Fibroblast of lung (primary cell): ENCODE data around the gene CLTA. TPM values are rescaled to one million over a fixed set of nuclear protein-coding genes. Genes with fewer than 3 reads are reported as not detected.
A peak's percentile ranks its signal among the peaks of the same experiment; 100 is the strongest.

Experiments
- DNase-seq, 2 donors: peaks; one replicate each; pipeline versions ENCODE4 v3.0.0 to v3.0.0-alpha.2; 2010; ENCODE audit warnings: low read depth in 2 of 2
- H2AFZ ChIP-seq: 2 replicates; pipeline ENCODE4 v1.5.1; 2012; ENCODE audit warnings: low read length, control low read depth, inconsistent platforms
- H3K27ac ChIP-seq: 2 replicates; pipeline ENCODE4 v1.5.1; 2011; ENCODE audit warnings: low read length, control low read depth; ENCODE audit not compliant: insufficient read depth
- H3K27me3 ChIP-seq: 2 replicates; pipeline ENCODE4 v1.5.1; 2011; ENCODE audit warnings: mild to moderate bottlenecking, low read length; ENCODE audit not compliant: control insufficient read depth, insufficient read depth
- H3K36me3 ChIP-seq: 2 replicates; pipeline ENCODE4 v1.5.1; 2011; ENCODE audit warnings: low read length; ENCODE audit not compliant: control insufficient read depth, insufficient read depth
- H3K4me1 ChIP-seq: 2 replicates; pipeline ENCODE4 v1.5.1; 2011; ENCODE audit warnings: low read length; ENCODE audit not compliant: control insufficient read depth, insufficient read depth; ENCODE audit errors: extremely low read depth
- H3K4me2 ChIP-seq: 2 replicates; pipeline ENCODE4 v1.5.1; 2011; ENCODE audit warnings: low read length, control low read depth; ENCODE audit not compliant: insufficient read depth; ENCODE audit errors: extremely low read depth
- H3K4me3 ChIP-seq, 4 experiments: fragments of 200-600 bp in 1 of 4; sonication (generic) in 1 of 4; replicated peaks in 1 of 4; 2 replicates each; pipeline ENCODE4 v1.5.1; 2011 to 2016; ENCODE audit warnings: low read length in 4 of 4, low read depth in 3 of 4, mild to moderate bottlenecking in 3 of 4, control low read depth in 2 of 4, inconsistent platforms in 1 of 4, mixed read lengths in 1 of 4; ENCODE audit not compliant: insufficient read depth in 1 of 4; ENCODE audit errors: control extremely low read depth in 1 of 4
- H3K79me2 ChIP-seq: 2 replicates; pipeline ENCODE4 v1.5.1; 2012; ENCODE audit warnings: mild to moderate bottlenecking, low read length, inconsistent platforms; ENCODE audit not compliant: control insufficient read depth, insufficient read depth
- H3K9ac ChIP-seq: 2 replicates; pipeline ENCODE4 v1.5.1; 2011; ENCODE audit warnings: mild to moderate bottlenecking, low read length, control low read depth; ENCODE audit not compliant: insufficient read depth
- H3K9me3 ChIP-seq: 2 replicates; pipeline ENCODE4 v1.5.1; 2012; ENCODE audit warnings: low read depth, low read length; ENCODE audit not compliant: control insufficient read depth, insufficient read depth
- H4K20me1 ChIP-seq: 2 replicates; pipeline ENCODE4 v1.5.1; 2011; ENCODE audit warnings: low read length; ENCODE audit not compliant: control insufficient read depth, insufficient read depth; ENCODE audit errors: extremely low read depth
- EZH2 ChIP-seq: IDR thresholded peaks from 2 replicates; pipeline ENCODE4 v1.5.1; 2012; ENCODE audit warnings: low read length, control low read depth, mild to moderate bottlenecking; ENCODE audit errors: missing control alignments
- polyA plus RNA-seq, 2 donors: library from polyadenylated mRNA; depleted of rRNA in 1 of 2; stranded (reverse) in 1 of 2; unstranded in 1 of 2; fragments of >200 nt; gene quantifications; 2 replicates each; pipeline ENCODE4 v1.2.1, GENCODE V29; 2011 to 2012; ENCODE audit warnings: missing spikeins in 1 of 2
- total RNA-seq: library from RNA; depleted of rRNA; stranded (reverse); fragments of >200 nt; gene quantifications from 2 replicates; pipeline ENCODE4 v1.2.1, GENCODE V29; 2014
- TF ChIP-seq, protein P1 (sequence below), 2 donors: IDR thresholded peaks in 1 of 2; conservative IDR thresholded peaks in 1 of 2; 1 replicate in 1 of 2; 2 replicates in 1 of 2; pipeline ENCODE4 v1.5.1; 2011 to 2012; ENCODE audit warnings: low read length in 2 of 2, control low read depth in 1 of 2, inconsistent platforms in 1 of 2, low read depth in 1 of 2, mild to moderate bottlenecking in 1 of 2

Gene CLTA
- total and polyA plus RNA-seq, 2 donors (not counting 1 experiment from before 2014, with no cell fraction given): 238 to 341 TPM

- no peak overlapping the region for H3K9ac ChIP-seq
- peaks cover 28% of the 10 kb centered on the region for H3K4me1 ChIP-seq
- no peaks in the 10 kb centered on the region for H3K27me3 ChIP-seq
- no peak overlapping the region for H3K27ac ChIP-seq
- no peak overlapping the region for H3K4me2 ChIP-seq
- no peaks in the 10 kb centered on the region for H3K9me3 ChIP-seq
- DNase-seq: no peak
- no peaks in the 10 kb centered on the region for H3K79me2 ChIP-seq
- H3K36me3 ChIP-seq: no peaks in the 10 kb centered on the region
- H3K4me3 ChIP-seq: no peak overlapping the region
- H4K20me1 ChIP-seq: no peaks in the 10 kb centered on the region
- no peak overlapping the region for H2AFZ ChIP-seq
- TF ChIP-seq, protein P1, sequence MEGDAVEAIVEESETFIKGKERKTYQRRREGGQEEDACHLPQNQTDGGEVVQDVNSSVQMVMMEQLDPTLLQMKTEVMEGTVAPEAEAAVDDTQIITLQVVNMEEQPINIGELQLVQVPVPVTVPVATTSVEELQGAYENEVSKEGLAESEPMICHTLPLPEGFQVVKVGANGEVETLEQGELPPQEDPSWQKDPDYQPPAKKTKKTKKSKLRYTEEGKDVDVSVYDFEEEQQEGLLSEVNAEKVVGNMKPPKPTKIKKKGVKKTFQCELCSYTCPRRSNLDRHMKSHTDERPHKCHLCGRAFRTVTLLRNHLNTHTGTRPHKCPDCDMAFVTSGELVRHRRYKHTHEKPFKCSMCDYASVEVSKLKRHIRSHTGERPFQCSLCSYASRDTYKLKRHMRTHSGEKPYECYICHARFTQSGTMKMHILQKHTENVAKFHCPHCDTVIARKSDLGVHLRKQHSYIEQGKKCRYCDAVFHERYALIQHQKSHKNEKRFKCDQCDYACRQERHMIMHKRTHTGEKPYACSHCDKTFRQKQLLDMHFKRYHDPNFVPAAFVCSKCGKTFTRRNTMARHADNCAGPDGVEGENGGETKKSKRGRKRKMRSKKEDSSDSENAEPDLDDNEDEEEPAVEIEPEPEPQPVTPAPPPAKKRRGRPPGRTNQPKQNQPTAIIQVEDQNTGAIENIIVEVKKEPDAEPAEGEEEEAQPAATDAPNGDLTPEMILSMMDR (conservative IDR thresholded peaks at IDR 0.05 in 1 of 2, IDR thresholded peaks at IDR 0.05 in 1 of 2; ENCODE audit: low read depth in 1 of 2, low read length in 2 of 2): no peak
- TF ChIP-seq EZH2: no peak
Observed at GRCh38 chr9:36164372-36164771, 26.3 kb upstream of the CLTA start.

- H2AFZ ChIP-seq: no peak overlapping the region
- TF ChIP-seq, protein P1 (conservative IDR thresholded peaks at IDR 0.05 in 1 of 2, IDR thresholded peaks at IDR 0.05 in 1 of 2; ENCODE audit: low read depth in 1 of 2, low read length in 2 of 2): no peak
- no peak for TF ChIP-seq EZH2
- peaks cover 28% of the 10 kb centered on the region for H3K4me1 ChIP-seq
- H3K9me3 ChIP-seq: no peaks in the 10 kb centered on the region
- DNase-seq: no peak
- no peak overlapping the region for H3K9ac ChIP-seq
- H3K36me3 ChIP-seq: no peaks in the 10 kb centered on the region
- H3K27me3 ChIP-seq: no peaks in the 10 kb centered on the region
- H3K27ac ChIP-seq: no peak overlapping the region
- no peaks in the 10 kb centered on the region for H4K20me1 ChIP-seq
- no peaks in the 10 kb centered on the region for H3K79me2 ChIP-seq
- H3K4me3 ChIP-seq: no peak overlapping the region
- H3K4me2 ChIP-seq: no peak overlapping the region
Observed at GRCh38 chr9:36164989-36165388, 25.7 kb upstream of the CLTA start.

DNA sequence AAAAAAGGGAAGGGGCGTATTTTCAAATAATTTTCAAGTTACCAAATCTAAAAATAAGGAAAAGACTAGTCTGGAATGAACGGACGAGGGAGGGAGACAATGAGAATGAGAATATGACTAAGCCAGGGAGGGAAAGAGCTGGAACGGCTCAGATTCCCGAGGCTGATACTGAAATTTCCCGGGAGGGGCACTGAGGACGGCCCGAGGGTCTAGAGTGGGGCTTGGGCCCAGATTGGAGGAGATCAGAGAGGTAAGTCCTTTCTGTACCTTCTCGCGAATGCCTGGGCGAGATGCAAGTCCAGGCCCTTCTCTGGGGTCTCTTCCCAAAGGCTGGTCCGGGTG lies 24.9 kb upstream of the CLTA start:
- Histone ChIP-seq H3K9ac (no peak overlapping the region), H4K20me1 (no peaks in the 10 kb centered on the region), H3K4me3 (peak overlapping the region in 2 of 4 experiments; percentile 2 to 64), H2AFZ (no peak overlapping the region), H3K79me2 (no peaks in the 10 kb centered on the region), H3K36me3 (no peaks in the 10 kb centered on the region), H3K4me2 (peak overlapping the region; percentile 17), H3K9me3 (no peaks in the 10 kb centered on the region), H3K27me3 (no peaks in the 10 kb centered on the region), H3K4me1 (peaks cover 28% of the 10 kb centered on the region), H3K27ac (no peak overlapping the region)
- DNase-seq: peak; percentile 62 to 67
- no peak for TF ChIP-seq EZH2
- TF ChIP-seq, protein P1 (conservative IDR thresholded peaks at IDR 0.05 in 1 of 2, IDR thresholded peaks at IDR 0.05 in 1 of 2; ENCODE audit: low read depth in 1 of 2, low read length in 2 of 2): no peak
